GM18868 (cell line): Measurements from ENCODE around the gene CTXN2.

Experiments used
- ATAC-seq: cut with Tn5 transposase; IDR thresholded peaks from one replicate; pipeline ENCODE4 v1.9.1; 2021; ENCODE audit warnings: mild to moderate bottlenecking, moderate library complexity; ENCODE audit not compliant: unreplicated experiment

The CTXN2 gene

GRCh38 chr15:48221885-48222284 lies 30.4 kb downstream of the CTXN2 start:
- no peak for ATAC-seq

DNA sequence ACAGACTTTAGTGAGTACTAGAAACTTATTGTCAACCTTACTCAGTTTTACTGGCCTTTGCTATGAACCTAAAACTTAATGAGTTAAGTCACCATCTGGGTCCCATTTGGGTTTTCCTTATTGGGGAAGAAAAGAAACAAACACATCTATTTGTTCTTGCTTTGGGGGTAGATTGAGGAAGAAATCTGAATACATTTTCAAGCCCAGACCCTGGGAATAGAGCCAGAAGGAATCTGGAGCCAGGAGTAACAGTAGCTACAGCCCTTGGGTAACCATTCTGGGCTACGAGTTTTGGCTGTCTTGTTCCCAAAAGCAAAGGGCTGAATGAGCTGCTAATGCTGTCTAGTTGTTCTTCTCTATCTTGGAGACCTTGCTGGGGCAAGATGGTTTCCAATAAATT lies 31.2 kb downstream of the CTXN2 start:
- no peak for ATAC-seq

DNA sequence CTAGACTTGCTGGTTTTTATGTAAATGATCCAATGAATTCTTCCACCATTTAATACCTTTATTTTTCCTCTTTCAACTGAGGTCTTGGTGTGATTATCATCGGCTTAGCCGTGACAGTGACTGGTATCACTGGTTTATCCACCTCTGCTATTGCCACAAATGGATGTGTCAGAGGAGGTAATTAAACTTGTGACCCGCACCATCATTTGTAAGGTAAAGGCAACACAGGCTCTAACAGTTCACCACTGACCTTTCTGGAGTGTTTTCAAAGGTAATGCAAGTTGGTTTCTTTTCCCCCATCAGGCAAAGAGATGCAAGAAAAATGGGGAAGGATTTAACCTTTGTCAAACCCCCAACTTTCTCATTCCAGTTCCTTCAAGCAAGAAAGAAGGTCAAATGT lies 34.3 kb downstream of the CTXN2 start:
- ATAC-seq: no peak

DNA sequence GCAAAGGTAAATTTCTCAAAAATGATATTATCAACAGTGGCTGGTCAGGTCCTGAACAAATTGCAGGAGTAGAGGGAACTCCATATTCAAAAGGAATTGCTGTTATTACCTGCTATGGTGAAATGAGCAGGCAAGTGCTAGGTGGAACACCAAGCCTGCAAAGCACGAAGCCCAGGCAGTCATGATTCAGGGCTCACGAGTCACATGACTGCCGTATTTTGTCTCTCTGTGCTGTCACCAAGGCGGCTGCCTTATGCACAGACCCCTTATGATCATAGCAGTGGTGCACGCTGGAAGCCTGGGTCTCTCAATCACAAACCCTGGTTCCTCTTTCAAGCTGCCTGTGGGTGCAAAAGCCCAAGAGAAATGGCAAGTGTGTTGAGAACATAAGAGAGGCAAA lies 39.0 kb downstream of the CTXN2 start:
- no peak for ATAC-seq

DNA sequence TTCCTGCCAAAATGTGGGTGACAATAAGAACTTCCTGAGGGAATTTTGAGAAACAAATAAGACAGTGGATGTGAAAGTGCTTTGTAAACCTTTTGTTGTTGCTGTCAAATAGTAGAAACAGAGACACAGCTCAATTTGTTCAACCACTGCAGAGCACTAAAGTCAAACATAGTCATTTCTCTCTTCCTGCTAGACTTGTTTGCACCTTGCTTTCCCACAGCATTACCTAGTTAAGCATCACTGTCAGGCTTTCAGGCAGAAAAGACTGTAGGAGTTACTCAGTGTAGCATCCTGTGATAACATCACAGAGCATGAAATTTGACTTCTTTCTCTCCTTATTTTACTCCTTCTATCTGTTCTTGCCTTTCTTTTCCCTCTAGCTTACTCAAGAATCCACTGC lies 41.8 kb downstream of the CTXN2 start:
- no peak for ATAC-seq

DNA sequence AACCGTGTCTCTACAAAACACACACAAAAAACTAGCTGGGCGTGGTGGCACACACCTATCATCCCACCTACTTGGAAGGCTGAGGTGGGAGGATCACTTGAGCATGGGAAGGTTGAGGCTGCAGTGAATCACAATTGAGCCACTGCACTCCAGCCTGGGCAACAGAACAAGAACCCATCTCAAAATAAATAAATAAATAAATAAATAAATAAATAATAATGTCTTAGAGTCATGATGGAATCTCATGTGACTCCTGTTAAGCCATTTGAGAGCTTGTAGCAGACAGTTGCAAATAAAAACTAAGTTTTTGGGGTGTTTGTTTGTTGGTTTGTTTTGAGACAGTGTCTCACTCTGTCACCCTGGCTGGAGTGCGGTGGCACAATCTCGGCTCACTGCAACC lies 47.9 kb downstream of the CTXN2 start:
- no peak for ATAC-seq

GRCh38 chr15:48242015-48242414 lies 50.5 kb downstream of the CTXN2 start:
- no peak for ATAC-seq

DNA sequence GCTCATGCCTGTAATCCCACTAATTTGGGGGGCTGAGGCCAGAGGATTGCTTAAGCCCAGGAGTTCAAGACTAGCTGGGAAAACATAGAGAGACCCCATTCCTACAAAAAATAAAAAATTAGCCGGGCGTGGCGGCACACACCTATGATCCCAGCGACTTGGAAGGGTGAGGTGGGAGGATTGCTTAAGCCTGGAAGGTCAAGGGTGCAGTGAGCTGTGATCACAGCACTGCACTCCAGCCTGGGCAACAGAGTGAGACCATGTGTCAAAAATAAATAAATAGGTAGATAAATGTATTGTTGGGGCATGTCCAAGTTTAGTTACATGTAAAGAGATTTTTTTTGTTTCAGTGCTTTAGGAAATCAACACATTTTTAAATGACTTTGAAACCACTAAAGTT lies 51.1 kb downstream of the CTXN2 start:
- no peak for ATAC-seq

GRCh38 chr15:48244921-48245320 lies 53.5 kb downstream of the CTXN2 start:
- no peak for ATAC-seq

- no peak for ATAC-seq
Measured at GRCh38 chr15:48248414-48248813, 56.9 kb downstream of the CTXN2 start.

- ATAC-seq: peak; percentile 75
Measured at GRCh38 chr15:48250640-48251076, 59.2 kb downstream of the CTXN2 start.

DNA sequence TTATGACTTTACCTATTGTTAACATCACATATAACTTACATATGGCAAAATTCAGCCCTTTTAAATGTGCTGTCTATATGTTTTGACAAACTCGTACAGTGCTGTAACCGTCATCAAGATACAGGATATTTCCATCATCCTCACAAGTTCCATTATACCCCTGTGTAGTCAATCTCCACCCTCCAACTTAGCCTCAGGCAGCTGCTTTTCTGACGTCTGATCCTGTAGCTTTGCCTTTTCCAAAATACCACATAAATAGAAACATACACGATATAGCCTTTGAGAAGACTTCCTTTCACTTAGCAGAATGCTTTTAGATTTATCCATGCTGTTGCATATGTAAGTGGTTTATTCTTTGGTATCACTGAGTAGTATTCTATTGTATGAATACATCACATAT lies 61.7 kb downstream of the CTXN2 start:
- ATAC-seq: no peak
